Mucosa of descending colon (tissue), 3 donors: ENCODE measurements around the gene SLC38A2. TPM values are rescaled to one million over a fixed set of nuclear protein-coding genes. Genes with fewer than 3 reads are reported as not detected.
A peak's percentile ranks its signal among the peaks of the same experiment; 100 is the strongest.

Experiments
- ATAC-seq: fragments of 200-7000 bp; cut with Tn5 transposase; one replicate; pipeline ENCODE4 v1.9.1; 2020; ENCODE audit warnings: mild to moderate bottlenecking, moderate library complexity
- DNase-seq, 3 donors: peaks; one replicate each; pipeline ENCODE4 v3.0.0-alpha.2; 2020
- H3K36me3 ChIP-seq: fragments of 200-600 bp; one replicate; pipeline ENCODE4 v1.8.0; 2021; ENCODE audit warnings: low read depth, mild to moderate bottlenecking
- H3K4me1 ChIP-seq: fragments of 200-600 bp; one replicate; pipeline ENCODE4 v1.8.0; 2021; ENCODE audit warnings: low read depth, mild to moderate bottlenecking
- H3K4me3 ChIP-seq: fragments of 200-600 bp; one replicate; pipeline ENCODE4 v1.8.0; 2021; ENCODE audit warnings: mild to moderate bottlenecking
- H3K9me3 ChIP-seq: fragments of 200-600 bp; one replicate; pipeline ENCODE4 v1.8.0; 2021; ENCODE audit warnings: mild to moderate bottlenecking
- CTCF ChIP-seq: fragments of 200-600 bp; IDR thresholded peaks from one replicate; pipeline ENCODE4 v1.8.0; 2022; ENCODE audit warnings: antibody characterized with exemption, mild to moderate bottlenecking
- intact Hi-C, 2 donors: fragments of 100-400 bp; cut with DNase I in 1 of 2; cut with micrococcal nuclease in 1 of 2; formaldehyde crosslinking; loops; one replicate each; pipeline versions ENCODE4 v1.11.0 to v1.11.1; 2022; cut with DNase I, micrococcal nuclease
- total RNA-seq, 3 donors: library from RNA; stranded (reverse); fragmentation: NEBNext Ultra II Directional in 2 of 3; extraction: Animal tissue kit (Norgen Biotek cat#: 25700) in 2 of 3; gene quantifications; one replicate each; pipeline versions ENCODE4 v1.2.1 to v1.2.4, GENCODE V29; 2021 to 2023
- donor health status: DM: no; HTN: no; CAD: no; lungs with moderate emphysema.
- donor health status: DM: no; HTN: no; CAD: no.
- donor health status: DM: no; HTN: yes; CAD: no.

Gene SLC38A2
- total RNA-seq, 3 donors from 2014 or later = 82.9 to 216 (median 143) TPM

GRCh38 chr12:46370380-46370734 is 2.2 kb downstream of the SLC38A2 start:
- no peak for ATAC-seq
- intact Hi-C loops = loop anchor here in 1 of 2 donors (10.0 kb wide), 1 partner anchor 294 kb away; no protein-coding TSS in a partner anchor
- DNase-seq = no peak
- TF ChIP-seq CTCF = no peak
- no peaks in the 10 kb centered on the region for H3K9me3 ChIP-seq
- peaks cover 58% of the 10 kb centered on the region for H3K4me1 ChIP-seq
- peak overlapping the region; percentile 99 for H3K4me3 ChIP-seq
- no peaks in the 10 kb centered on the region for H3K36me3 ChIP-seq

- no peak overlapping the region for H3K4me3 ChIP-seq
- peaks cover 64% of the 10 kb centered on the region for H3K4me1 ChIP-seq
- ATAC-seq (no peak), DNase-seq (no peak)
- peaks cover 4% of the 10 kb centered on the region for H3K36me3 ChIP-seq
- no peak for TF ChIP-seq CTCF
- intact Hi-C loops = loop anchor here in 1 of 2 donors (10.0 kb wide), 1 partner anchor 295 kb away; no protein-coding TSS in a partner anchor
- no peaks in the 10 kb centered on the region for H3K9me3 ChIP-seq
These were observed 2.8 kb downstream of the SLC38A2 start for GRCh38 chr12:46369474-46370379.

- Histone ChIP-seq H3K4me3 (no peak overlapping the region), H3K4me1 (peaks cover 64% of the 10 kb centered on the region), H3K36me3 (peaks cover 8% of the 10 kb centered on the region), H3K9me3 (no peaks in the 10 kb centered on the region)
- no peak for ATAC-seq
- intact Hi-C loops = no loop called here
- TF ChIP-seq CTCF = no peak
- no peak for DNase-seq
These were observed 3.5 kb downstream of the SLC38A2 start for GRCh38 chr12:46369095-46369473.

GRCh38 chr12:46368684-46369083 is 3.9 kb downstream of the SLC38A2 start:
- ATAC-seq = no peak
- TF ChIP-seq CTCF = no peak
- no peak for DNase-seq
- Histone ChIP-seq H3K4me3 (no peak overlapping the region), H3K9me3 (no peaks in the 10 kb centered on the region), H3K36me3 (peaks cover 12% of the 10 kb centered on the region), H3K4me1 (peaks cover 60% of the 10 kb centered on the region)
- intact Hi-C loops = no loop called here

- Histone ChIP-seq H3K4me1 (peaks cover 56% of the 10 kb centered on the region), H3K9me3 (no peaks in the 10 kb centered on the region), H3K36me3 (peaks cover 13% of the 10 kb centered on the region), H3K4me3 (no peak overlapping the region)
- ATAC-seq = no peak
- no peak for DNase-seq
- intact Hi-C loops = no loop called here
- no peak for TF ChIP-seq CTCF
These were observed 4.4 kb downstream of the SLC38A2 start for GRCh38 chr12:46368138-46368537.
